Thoracic aorta (tissue), 2 donors: ENCODE results near the gene RETREG2. TPM values are rescaled to one million over a fixed set of nuclear protein-coding genes. Genes with fewer than 3 reads are reported as not detected.

Experiments
- ATAC-seq: fragments of 150-250 bp; one replicate; pipeline ENCODE4 v1.8.0; 2017; ENCODE audit warnings: low read depth; ENCODE audit not compliant: insufficient number of reproducible peaks, low FRiP score
- DNase-seq: peaks from one replicate; pipeline ENCODE4 v3.0.0-alpha.2; 2020; ENCODE audit warnings: low spot score
- H3K27ac ChIP-seq, 2 donors: fragments of 200-600 bp; sonication (generic); 1 replicate in 1 of 2; 2 replicates in 1 of 2; pipeline ENCODE4 v1.5.1; 2016; ENCODE audit warnings: mild to moderate bottlenecking in 2 of 2, moderate library complexity in 2 of 2
- H3K27me3 ChIP-seq: fragments of 200-600 bp; sonication (generic); replicated peaks from 2 replicates; pipeline ENCODE4 v1.6.0; 2016; ENCODE audit warnings: mild to moderate bottlenecking; ENCODE audit not compliant: insufficient read depth
- H3K36me3 ChIP-seq: fragments of 200-600 bp; sonication (generic); one replicate; pipeline ENCODE4 v1.5.1; 2016
- H3K4me1 ChIP-seq, 2 donors: fragments of 200-600 bp; sonication (generic); 1 replicate in 1 of 2; 2 replicates in 1 of 2; pipeline versions ENCODE4 v1.5.1 to v1.6.0; 2016; ENCODE audit warnings: low read depth in 2 of 2, mild to moderate bottlenecking in 1 of 2; ENCODE audit not compliant: control insufficient read depth in 1 of 2
- H3K4me3 ChIP-seq: fragments of 200-600 bp; sonication (generic); 2 replicates; pipeline ENCODE4 v1.5.1; 2016; ENCODE audit warnings: mild to moderate bottlenecking
- H3K9me3 ChIP-seq: fragments of 200-600 bp; sonication (generic); 2 replicates; pipeline ENCODE4 v1.5.1; 2016
- total RNA-seq, 2 donors: library from RNA; depleted of rRNA; stranded (reverse); fragments of >200 nt; gene quantifications; one replicate each; pipeline versions ENCODE4 v1.1.0 to v1.2.3, GENCODE V29; 2016
- TF ChIP-seq, protein P1 (sequence below): fragments of 200-600 bp; sonication (generic); IDR thresholded peaks from one replicate; pipeline ENCODE4 v1.5.1; 2019; ENCODE audit warnings: antibody characterized with exemption

Gene RETREG2
- total RNA-seq, 2 donors from 2014 or later, result 43.8 to 58.6 TPM

DNA sequence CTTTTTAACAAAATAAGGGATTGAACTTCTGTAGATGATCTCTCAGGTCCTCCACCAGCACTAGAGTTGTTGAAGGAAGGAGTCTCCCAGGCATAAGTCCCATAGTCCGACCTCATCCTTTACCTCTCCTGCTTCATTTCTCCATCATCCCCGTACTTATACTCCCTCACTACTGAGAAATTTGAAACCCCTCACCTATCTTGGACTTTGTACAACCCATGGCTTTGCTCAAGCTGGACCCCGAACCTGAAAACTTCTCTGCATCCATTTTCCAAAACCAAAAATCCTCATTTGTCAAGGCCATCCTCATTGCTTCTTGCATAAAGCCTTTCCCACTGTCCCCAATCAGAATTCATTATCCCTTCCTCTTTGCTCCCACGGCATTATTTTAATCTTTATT is 17.0 kb upstream of the RETREG2 start:
- H3K9me3 ChIP-seq, result no peaks in the 10 kb centered on the region
- H3K4me3 ChIP-seq, result peak overlapping the region; percentile 89
- peaks cover 4 to 5% of the 10 kb centered on the region in 2 donors for H3K4me1 ChIP-seq
- H3K27ac ChIP-seq, result peak overlapping the region; percentile 80 to 88
- no peak for DNase-seq
- H3K27me3 ChIP-seq, result no peaks in the 10 kb centered on the region
- no peaks in the 10 kb centered on the region for H3K36me3 ChIP-seq
- no peak for ATAC-seq
- TF ChIP-seq, protein P1, sequence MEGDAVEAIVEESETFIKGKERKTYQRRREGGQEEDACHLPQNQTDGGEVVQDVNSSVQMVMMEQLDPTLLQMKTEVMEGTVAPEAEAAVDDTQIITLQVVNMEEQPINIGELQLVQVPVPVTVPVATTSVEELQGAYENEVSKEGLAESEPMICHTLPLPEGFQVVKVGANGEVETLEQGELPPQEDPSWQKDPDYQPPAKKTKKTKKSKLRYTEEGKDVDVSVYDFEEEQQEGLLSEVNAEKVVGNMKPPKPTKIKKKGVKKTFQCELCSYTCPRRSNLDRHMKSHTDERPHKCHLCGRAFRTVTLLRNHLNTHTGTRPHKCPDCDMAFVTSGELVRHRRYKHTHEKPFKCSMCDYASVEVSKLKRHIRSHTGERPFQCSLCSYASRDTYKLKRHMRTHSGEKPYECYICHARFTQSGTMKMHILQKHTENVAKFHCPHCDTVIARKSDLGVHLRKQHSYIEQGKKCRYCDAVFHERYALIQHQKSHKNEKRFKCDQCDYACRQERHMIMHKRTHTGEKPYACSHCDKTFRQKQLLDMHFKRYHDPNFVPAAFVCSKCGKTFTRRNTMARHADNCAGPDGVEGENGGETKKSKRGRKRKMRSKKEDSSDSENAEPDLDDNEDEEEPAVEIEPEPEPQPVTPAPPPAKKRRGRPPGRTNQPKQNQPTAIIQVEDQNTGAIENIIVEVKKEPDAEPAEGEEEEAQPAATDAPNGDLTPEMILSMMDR, result no peak

DNA sequence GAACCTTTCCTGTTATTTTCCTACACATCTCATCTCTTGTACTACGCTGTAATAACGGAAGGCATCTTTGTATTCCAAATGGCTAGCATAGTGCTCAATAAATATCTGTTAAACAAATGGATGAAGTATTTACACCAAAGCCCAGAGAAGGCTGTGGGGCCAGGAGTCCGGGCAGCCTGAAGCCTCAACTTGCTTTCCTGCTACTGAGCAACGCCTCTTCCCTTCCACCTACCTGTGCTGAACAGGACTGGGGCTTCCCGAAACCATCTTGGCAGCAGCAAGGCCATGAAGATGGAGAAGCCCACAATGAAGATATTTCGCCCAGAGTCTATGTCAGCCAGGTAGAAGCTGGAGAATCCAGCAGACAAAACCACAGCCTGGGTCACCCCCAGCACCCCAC is 14.9 kb upstream of the RETREG2 start:
- no peaks in the 10 kb centered on the region for H3K9me3 ChIP-seq
- no peak overlapping the region for H3K27ac ChIP-seq
- peaks cover 4 to 5% of the 10 kb centered on the region in 2 donors for H3K4me1 ChIP-seq
- H3K4me3 ChIP-seq, result no peak overlapping the region
- ATAC-seq (no peak), DNase-seq (no peak)
- no peaks in the 10 kb centered on the region for H3K27me3 ChIP-seq
- TF ChIP-seq, protein P1, result no peak
- H3K36me3 ChIP-seq, result no peaks in the 10 kb centered on the region

DNA sequence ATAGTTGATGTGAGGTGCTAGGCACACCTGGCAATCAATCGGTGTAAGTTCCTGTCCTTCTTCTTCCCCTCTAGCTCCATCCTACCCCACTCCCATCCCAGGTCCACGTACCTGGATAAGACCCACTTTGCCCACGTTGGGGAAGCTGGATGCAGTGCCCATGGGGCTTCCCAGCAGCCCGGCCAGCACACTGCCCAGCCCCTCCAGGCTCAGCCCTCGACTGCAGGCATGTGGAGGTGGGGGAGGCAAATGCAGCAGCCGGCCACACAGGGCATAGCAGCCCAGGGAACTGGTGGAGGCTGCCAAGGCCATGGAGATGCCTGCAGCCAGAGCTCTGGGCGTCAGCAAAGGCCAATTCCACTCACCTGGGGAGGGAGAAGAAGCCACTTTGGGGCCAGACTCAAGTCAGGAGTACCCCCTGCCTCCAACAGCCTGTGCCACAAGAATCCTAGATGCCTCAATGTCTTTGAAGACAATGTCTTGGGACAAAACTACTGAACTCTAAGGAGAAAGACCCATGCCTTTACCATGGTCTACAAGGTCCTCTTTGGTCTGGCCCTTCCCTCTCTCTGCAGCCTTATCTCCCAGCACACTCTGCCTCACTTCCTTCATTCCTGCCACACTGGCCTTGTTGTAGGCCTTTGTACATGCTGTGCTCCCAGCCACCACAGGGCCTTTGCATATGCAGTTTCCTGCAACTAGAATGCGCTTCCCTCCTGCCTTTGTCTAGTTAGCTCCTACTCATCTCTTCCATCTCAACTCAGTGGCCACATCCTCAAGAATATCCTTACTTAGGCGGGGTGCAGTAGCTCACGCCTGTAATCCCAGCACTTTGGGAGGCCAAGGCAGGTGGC is 12.8 kb upstream of the RETREG2 start:
- Histone ChIP-seq H3K27me3 (no peaks in the 10 kb centered on the region), H3K36me3 (no peaks in the 10 kb centered on the region), H3K4me3 (no peak overlapping the region), H3K4me1 (no peaks in the 10 kb centered on the region), H3K9me3 (no peaks in the 10 kb centered on the region), H3K27ac (no peak overlapping the region)
- DNase-seq (no peak), ATAC-seq (no peak)
- TF ChIP-seq, protein P1, result no peak

DNA sequence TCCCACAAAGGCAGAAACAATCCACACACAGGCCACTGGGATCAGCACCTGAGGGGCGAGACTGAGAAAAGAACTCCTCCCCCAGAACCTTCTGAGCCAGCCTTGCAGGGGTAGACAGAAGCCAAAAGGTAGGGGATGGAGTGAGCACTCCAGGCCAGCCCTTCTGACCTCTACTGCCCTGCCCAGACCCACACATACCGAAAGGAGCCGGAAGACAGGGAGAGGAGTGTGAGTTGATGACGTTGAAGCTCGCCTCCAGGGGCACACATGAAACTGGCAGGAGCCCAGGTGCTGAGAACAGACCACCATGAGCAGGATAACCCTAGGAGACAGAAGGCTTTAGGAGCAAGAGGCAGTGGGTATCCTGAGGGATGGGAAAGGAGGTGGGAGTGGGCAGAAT is 10.1 kb upstream of the RETREG2 start:
- H3K9me3 ChIP-seq, result no peaks in the 10 kb centered on the region
- H3K36me3 ChIP-seq, result peaks cover 8% of the 10 kb centered on the region
- no peak overlapping the region for H3K27ac ChIP-seq
- DNase-seq (no peak), ATAC-seq (no peak)
- H3K27me3 ChIP-seq, result no peaks in the 10 kb centered on the region
- peaks cover 0 to 11% of the 10 kb centered on the region in 2 donors for H3K4me1 ChIP-seq
- TF ChIP-seq, protein P1, result no peak
- H3K4me3 ChIP-seq, result no peak overlapping the region

DNA sequence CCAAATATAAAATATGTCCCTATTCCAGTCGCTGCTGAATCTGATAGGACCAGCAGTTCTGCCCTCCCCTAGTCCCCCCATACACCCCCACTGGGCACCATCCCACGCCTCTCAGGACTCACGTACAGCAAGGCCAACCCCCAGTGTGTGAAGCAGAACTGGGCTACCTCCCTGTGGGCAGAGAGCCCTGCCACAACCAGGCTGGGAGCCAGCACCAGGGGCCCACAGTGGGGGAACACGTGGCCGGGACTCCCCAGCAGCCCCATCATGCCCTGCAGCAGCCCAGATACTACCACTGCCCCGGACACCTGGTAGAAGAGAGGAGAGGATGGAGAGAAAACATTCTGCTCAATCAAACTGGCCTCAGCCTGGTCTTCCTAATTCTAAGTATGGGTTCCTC is 9.5 kb upstream of the RETREG2 start:
- H3K4me3 ChIP-seq, result no peak overlapping the region
- H3K4me1 ChIP-seq, result peaks cover 0 to 11% of the 10 kb centered on the region in 2 donors
- no peak for DNase-seq
- no peaks in the 10 kb centered on the region for H3K9me3 ChIP-seq
- no peak overlapping the region for H3K27ac ChIP-seq
- no peak for ATAC-seq
- no peaks in the 10 kb centered on the region for H3K27me3 ChIP-seq
- TF ChIP-seq, protein P1, result no peak
- H3K36me3 ChIP-seq, result peaks cover 8% of the 10 kb centered on the region
